Pons (tissue), 1 donor: ENCODE data around the gene RLBP1.

ENCODE experiments used
- DNase-seq: peaks from one replicate; pipeline ENCODE4 v3.0.0-alpha.2; 2016; ENCODE audit warnings: low spot score

Gene RLBP1

GRCh38 chr15:89206908-89207331 lies 14.5 kb downstream of the RLBP1 start:
- DNase-seq, result peak; percentile 75

GRCh38 chr15:89205991-89206585 lies 15.3 kb downstream of the RLBP1 start:
- DNase-seq, result no peak

- DNase-seq, result no peak
Observed at GRCh38 chr15:89203705-89204273, 17.6 kb downstream of the RLBP1 start.

GRCh38 chr15:89201465-89202005 lies 19.8 kb downstream of the RLBP1 start:
- DNase-seq, result no peak

GRCh38 chr15:89200182-89200581 lies 21.2 kb downstream of the RLBP1 start:
- no peak for DNase-seq

- peak; percentile 59 for DNase-seq
Observed at GRCh38 chr15:89199746-89200145, 21.6 kb downstream of the RLBP1 start.

GRCh38 chr15:89198934-89199333 lies 22.4 kb downstream of the RLBP1 start:
- DNase-seq, result peak; percentile 98

- DNase-seq, result no peak
Observed at GRCh38 chr15:89198196-89198595, 23.2 kb downstream of the RLBP1 start.

- DNase-seq, result peak; percentile 99
Observed at GRCh38 chr15:89197503-89197971, 23.8 kb downstream of the RLBP1 start.

GRCh38 chr15:89196994-89197393 lies 24.4 kb downstream of the RLBP1 start:
- no peak for DNase-seq

GRCh38 chr15:89196241-89196640 lies 25.1 kb downstream of the RLBP1 start:
- DNase-seq, result no peak

- no peak for DNase-seq
Observed at GRCh38 chr15:89195836-89196235, 25.5 kb downstream of the RLBP1 start.

GRCh38 chr15:89194608-89195007 lies 26.8 kb downstream of the RLBP1 start:
- no peak for DNase-seq

GRCh38 chr15:89192766-89193165 lies 28.6 kb downstream of the RLBP1 start:
- DNase-seq, result no peak

- no peak for DNase-seq
Observed at GRCh38 chr15:89192136-89192535, 29.2 kb downstream of the RLBP1 start.

GRCh38 chr15:89187986-89188514 lies 33.3 kb downstream of the RLBP1 start:
- no peak for DNase-seq

GRCh38 chr15:89187301-89187985 lies 33.9 kb downstream of the RLBP1 start:
- DNase-seq, result no peak

GRCh38 chr15:89186803-89187202 lies 34.6 kb downstream of the RLBP1 start:
- no peak for DNase-seq

- no peak for DNase-seq
Observed at GRCh38 chr15:89184886-89185526, 36.4 kb downstream of the RLBP1 start.

- no peak for DNase-seq
Observed at GRCh38 chr15:89184357-89184756, 37.0 kb downstream of the RLBP1 start.

- DNase-seq, result no peak
Observed at GRCh38 chr15:89179966-89180875, 41.2 kb downstream of the RLBP1 start.
